Tongue (tissue), 2 donors: ENCODE results near the gene RNASEH2B. TPM values are rescaled to one million over a fixed set of nuclear protein-coding genes. Genes with fewer than 3 reads are reported as not detected.

Experiments
- DNase-seq: peaks from one replicate; pipeline ENCODE4 v3.0.0-alpha.2; 2015
- total RNA-seq: library from RNA; depleted of rRNA; stranded (reverse); fragments of >200 nt; gene quantifications from one replicate; pipeline ENCODE4 v1.2.3, GENCODE V29; 2014

The RNASEH2B gene
- total RNA-seq, 1 donor from 2014 or later: 50.3 TPM

DNA sequence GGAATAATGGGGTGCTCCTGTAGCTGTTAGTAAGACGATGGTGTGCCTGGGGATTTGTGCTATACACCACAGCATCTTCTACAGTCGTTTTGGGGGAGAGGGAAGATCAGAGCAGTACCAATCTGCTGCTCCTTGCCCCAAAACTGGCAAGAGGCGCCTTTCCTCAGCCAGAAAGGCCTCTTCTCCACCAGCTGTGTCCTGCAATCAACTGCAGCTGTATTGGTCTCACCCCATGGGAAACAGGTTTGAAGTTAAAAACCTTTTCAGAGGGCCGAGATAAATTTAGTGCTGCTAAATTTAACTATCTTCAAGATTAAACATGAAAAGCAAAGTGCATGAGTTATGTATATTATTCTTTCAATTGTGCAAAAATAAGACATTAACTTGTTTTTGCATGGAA lies 1.2 kb upstream of the RNASEH2B start:
- DNase-seq: peak; percentile 49

DNA sequence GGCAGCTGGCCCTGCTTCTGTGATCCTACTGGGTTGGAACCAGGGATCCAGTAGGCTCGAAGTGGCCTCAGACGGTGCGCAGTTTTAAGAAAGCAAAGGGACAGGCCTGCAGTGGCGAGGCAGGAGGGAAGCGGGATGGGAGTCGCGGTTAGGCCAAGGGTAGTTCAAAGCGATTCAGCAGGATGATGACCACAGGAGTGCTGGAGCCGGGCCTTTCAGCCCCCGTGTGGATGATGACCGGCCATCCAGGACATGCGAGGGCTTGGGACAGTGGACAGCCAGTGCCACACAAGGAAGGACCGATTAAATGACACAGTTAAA lies 854 bp downstream of the RNASEH2B start:
- DNase-seq: peak; percentile 62

DNA sequence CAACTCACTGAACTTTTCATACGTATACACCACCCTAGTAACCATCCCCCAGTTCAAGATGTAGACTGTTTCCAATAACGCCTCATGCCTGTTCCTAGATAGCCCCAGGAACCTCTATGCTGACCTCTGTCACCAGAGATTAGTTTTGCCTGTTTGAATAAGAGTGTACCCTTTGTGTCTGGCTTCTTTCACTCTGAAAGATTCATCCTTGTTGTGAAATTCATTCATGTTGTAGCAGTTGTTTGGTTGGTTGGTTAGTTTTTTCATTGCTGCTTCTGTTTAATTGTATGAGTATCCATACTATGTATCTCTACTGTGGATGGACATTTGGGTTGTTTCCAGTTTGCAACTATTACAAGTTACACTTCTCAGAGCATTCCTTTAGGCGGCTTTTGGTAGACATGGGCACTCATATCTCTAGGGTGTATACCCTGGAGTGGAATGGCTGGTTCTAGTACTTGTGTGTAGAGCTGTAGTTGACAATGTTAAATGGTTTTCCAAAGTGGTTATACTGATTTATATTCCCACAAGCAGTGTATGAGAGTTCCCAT lies 1.6 kb downstream of the RNASEH2B start:
- no peak for DNase-seq

DNA sequence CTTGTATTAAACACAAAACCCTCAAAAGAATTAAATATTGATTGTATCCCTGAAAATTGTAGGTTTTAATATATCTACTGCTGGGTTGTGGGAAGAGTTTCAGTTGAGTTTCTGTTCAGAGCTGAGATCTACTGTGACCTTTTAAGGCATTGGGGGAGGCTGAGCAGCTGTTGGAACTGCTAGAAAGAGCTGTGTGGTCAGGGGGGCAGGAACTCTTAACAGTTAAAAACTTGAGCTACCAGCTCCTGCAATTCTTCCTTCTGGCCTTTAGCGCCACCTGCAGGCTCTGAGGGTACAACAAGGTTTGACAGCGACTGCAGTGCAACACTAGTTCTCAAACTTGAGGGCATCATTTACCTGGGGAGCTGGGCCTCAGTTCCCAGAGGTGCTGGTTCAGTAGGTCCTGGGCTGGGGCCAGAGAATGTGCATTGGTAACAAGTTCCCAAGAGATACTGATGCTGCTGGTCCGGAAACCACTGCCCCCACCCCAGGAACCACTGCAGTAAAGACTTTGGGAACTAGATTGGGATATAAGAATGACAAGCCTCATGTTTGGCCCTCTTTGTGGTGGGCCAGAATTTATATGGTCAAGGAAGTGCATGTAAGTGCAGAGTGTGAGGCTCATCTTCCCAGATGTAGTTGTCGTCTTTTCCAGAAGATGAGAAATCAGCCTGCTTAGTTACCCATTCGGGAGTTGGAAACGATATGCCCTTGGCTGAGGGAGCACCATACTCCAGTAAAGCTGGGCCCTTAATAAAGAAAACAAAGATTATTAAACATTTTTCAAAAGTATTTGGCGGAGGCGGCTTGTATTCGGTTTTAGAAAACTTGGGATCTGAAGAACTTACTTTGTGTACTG lies 2.6 kb downstream of the RNASEH2B start:
- peak; percentile 97 for DNase-seq

DNA sequence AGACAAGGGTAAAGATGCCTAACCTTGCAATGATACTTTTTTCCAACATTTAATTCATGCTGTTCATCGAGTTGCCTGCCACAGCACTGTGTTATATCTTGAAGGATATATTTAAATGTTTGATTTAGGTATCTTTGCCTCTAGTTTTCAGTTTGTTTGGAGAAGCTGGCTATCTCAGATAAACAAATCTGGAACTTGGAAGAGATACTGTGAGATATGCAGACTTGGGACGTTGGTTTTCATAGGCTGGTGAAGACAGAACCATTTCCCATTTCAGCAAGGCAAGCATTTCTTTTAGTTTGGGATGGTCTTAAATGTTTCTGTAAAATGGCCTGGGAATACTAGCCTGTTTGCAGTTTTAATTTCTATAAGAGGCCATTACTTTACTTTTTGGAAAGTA lies 3.3 kb downstream of the RNASEH2B start:
- no peak for DNase-seq

DNA sequence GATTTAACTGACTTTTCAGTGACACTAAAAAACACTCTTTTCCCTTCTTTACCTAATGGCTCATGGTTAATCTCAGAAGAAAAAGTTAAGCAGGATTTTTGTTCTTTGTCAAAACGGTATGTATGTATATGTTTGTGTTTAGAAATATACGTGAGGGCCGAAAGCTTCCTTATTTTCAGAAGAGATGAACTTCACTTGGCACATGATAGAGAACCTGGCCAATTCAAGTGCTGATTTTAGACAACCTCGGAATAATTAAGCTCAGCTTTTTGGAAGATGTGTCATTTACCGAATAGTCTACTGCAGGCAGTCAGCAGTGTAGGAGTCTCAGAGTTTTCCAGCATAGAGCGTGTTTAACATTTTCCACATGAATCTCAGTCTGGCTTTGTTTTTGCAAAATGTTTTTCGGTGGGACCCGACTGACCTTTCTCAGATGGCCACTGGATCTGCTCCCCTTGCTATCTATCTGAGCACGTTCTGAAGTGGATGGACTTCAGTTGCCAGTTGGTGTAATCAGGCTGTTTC lies 4.6 kb downstream of the RNASEH2B start:
- DNase-seq: no peak

DNA sequence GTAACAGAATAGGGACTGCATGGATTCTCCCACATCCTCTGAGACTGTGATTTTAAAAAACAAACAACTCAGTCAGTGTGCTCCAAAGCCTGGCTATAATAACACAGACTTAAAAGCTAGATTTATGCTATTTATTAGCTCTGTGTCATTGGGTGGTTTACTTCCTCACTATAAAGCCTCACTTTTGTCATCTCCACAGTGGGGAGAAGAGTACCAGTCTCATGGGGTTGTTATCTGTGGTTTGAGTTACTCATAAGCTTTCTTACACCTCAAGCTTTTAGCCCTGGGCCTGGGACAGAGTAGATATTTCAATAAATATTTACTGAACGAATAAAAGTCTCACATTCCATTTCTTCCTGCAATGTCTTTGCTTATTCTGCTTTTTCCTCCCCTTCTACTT lies 5.3 kb downstream of the RNASEH2B start:
- no peak for DNase-seq

DNA sequence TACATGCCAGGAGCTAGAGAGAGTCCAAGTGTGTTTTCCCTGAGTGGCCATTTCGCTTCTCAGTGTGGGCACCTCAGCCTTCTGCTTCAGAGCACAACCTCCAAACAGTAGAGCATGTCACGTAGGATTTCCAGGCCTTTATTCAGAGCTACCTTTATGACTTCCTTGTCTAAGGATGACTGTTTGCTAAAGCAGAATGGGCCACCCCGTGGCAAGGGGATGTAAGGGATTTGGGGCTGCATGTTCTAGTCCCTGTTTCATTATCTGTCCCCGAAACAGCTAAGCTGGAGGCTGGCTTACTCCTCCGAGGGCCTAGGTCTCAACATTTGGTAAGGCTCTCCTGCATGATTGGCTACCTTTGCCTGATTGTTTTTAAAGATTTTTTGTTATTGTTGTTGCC lies 6.0 kb downstream of the RNASEH2B start:
- no peak for DNase-seq

DNA sequence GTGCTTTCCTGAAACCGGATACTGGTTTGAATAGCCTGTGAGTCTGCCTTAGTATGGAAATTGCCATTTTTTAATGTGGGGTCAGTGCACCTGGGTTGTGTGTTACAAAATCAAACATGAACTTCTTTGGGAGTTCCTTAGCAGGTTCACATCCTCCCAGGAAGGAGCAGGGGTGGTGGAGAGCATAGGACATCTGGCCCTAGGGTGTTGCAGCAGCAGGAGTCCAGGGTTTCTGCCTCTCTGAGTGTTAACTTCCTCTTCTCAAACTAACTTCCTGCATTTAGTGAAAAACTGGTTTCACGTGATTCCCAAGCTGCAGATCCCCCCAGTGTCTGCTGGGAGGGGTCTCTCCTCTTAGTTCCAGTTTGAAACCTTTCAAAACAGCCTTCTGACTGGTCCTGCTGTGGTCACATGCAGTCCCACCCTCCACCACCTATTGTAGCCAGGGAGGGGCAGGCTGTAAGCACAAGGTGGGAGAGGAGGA lies 7.2 kb downstream of the RNASEH2B start:
- DNase-seq: no peak

DNA sequence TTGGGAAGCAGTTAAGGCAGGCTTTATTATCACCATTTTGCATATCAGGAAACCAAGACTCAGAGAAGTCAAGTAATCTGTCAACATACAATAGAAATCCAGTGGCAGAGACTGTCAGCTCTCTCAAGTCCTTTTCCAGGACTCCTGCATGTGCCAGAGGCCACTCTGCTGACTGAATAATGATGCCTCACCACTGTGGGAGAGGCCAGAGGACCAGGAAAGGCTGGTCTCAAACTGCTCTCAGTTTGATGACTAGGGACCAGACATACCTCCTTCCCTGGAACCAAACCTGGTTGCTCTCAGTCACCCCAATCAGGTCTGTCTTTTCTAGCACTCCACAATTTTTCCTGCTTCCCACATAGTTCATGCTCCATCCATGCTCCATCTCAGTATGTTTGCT lies 8.0 kb downstream of the RNASEH2B start:
- no peak for DNase-seq

DNA sequence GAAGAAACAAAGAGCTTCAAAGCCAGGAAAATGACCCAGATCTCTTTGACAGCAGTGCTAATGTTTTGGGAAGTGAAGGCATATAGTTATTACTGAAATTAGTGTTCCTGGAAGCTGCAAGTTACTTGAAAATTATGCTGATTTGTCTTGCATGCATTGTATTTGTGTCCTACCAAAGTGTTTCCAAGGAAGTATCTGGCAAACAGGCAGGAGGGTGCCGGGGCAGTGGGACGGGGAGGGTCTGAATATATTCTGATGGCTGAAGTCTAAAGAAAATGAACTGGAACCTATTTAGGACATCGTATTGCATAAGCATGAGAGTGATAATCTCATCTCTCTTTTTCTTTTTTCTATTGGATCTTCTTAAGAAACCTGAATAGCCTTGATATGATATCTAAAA lies 9.0 kb downstream of the RNASEH2B start:
- no peak for DNase-seq

DNA sequence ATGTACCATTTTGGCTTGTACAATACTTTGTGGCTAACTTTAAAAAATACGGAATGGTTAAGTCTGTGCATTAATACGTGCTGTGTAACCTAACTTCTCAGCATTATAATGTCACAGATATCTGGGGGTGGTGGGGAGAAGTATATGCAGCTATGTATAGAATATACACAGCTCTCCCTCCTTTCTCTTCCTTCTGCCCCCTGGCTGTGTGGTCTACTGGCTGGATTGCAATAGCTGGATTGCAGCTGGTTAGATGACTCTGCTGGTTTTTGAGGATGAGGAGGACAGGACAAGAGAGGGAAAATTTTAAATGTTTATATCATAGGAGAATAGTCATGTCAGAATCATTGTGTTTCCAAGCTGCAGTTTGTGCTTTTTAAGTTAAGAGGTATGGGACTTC lies 9.7 kb downstream of the RNASEH2B start:
- no peak for DNase-seq

DNA sequence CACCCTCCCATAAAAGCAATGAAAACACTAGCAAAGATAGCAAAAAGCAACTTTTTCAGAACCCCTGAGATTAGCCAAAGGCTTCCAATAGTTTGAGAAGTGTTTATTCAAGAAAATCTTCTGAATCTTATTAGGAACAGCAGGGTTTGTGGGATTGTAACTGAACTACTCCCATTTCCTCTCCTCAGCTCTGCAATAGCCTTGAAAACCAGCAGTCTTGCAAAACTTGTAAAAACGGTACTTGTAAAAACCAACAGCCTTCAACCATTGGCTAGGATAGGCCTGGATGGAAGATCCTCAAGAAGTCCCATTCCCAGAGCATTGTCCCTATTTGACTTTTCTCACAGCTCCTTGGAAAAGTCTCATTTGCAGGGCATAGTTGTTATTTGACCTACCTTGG lies 12.1 kb downstream of the RNASEH2B start:
- no peak for DNase-seq

DNA sequence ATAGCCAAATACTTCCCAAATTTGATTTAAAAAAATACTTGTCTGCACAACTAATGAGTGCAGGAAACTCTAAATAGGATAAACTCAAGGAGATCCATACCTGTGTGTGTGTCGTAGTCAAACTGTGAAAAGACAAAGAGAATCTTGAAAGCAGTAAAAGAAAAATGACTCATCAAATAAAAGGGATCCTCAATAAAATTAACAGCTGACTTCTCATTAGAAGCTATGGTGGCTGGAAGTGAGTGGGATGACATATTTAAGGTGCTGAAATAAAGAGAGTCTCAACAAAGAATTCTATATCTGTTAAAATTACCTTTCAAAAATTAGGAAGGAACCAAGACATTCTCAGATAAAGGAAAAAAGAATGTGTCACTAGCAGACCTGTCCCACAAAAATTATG lies 13.7 kb downstream of the RNASEH2B start:
- DNase-seq: no peak

DNA sequence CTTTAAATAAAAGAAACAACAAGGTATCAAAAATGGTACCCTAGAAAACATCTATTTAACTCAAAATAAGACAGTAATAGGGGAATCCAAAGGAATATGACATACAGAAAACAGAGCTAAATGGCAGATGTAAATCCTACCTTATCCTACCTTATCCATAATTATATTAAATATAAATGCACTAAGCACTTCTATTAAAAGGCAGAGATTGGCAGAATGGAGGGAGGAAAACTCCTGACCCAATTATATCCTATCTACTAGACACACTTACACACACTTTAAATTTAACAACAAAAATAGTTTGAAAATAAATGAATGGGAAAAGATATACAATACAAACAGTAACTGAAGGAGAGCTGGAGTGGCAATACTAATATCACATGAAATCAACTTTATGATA lies 14.4 kb downstream of the RNASEH2B start:
- DNase-seq: no peak

DNA sequence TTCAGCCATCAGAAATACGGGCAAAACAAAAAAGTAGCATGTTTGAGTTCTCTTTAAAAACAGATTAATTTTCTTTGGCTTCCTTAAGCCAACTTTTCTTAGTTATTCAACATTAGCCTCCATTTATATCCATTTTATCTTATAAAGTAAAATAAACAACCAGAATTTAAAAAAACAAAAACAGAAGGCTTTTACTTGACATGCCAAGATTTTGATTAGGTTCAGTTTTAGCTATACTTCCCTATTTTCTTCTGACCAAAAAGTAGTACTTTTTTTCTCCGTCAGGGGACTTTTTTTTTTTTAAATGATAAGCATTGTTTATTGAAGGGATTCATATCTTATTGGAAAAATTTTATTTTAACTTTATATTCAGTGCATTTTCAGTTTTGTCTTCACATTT lies 18.1 kb downstream of the RNASEH2B start:
- no peak for DNase-seq

DNA sequence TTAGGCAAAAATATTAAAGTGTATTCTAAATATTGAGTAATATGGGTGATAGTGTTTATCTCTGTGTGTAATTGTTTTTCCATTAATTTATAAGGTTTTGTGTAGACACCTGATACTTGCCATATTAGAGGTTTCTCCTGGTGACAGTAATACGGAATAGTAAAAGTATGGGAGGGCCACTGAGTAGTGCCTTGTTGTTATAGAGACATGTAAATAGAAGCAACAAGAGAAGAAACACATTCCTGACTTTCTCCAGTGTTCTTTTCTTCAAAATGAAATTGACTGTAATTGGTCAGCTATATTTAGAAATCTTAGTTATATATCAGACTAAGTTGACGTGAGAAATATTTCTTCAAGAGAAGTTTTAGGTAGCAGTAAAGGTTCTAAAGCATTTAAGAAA lies 18.5 kb downstream of the RNASEH2B start:
- no peak for DNase-seq

DNA sequence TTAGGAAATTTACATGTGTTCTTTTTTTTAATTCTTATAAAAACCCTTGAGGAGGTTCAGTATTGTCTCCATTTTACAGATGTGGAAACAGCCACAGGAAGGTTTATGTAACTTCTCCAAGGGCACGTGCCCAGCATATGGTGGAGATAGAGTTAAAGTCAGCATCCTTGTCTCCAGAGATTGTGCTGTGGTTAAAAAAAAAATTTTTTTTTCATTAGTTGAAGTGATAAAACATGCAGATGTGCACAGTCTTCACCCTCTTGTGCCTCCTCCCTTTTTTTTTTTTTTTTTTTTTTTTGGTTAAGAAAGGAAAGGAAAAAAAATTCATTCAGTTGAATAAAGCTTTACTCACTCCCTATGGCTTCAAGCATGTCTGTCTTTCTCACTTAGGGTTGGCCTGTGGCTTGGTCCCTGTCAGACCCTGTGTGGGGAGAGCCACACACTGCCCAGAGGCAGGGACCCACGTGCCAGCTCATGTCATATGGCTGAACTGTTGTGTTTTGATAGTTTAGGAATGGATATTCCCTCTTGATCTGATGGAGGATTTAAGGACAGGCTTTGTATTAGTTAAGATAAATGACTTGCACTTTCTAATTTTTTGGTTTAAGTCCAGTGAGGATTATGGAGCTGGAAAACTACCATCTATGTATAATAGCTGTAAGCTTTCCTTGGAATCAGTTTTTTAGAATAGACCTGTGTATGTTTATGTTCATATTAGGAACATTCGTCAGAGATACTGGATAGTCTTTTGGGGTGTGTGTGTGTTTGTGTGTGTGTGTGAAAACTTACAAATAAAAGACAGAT lies 19.3 kb downstream of the RNASEH2B start:
- DNase-seq: peak; percentile 53

DNA sequence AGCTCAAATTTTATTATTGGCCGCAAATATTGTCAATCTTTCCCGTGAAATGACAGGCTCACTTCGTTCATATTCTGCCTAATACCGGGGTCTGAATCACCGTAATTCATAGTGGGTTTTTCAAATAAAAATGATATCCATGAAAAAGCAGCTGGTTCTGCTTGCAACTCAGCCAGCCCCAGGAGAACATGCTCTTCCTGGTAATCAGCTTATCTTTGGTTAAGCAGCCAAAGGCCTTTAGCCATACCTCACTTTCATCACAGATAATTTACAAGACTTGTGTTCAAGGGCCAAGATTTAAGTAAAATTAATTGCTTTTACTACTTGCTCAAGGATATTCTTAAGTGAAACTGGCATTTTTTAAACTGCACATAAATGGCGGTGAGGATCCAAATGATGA lies 22.5 kb downstream of the RNASEH2B start:
- peak; percentile 42 for DNase-seq

DNA sequence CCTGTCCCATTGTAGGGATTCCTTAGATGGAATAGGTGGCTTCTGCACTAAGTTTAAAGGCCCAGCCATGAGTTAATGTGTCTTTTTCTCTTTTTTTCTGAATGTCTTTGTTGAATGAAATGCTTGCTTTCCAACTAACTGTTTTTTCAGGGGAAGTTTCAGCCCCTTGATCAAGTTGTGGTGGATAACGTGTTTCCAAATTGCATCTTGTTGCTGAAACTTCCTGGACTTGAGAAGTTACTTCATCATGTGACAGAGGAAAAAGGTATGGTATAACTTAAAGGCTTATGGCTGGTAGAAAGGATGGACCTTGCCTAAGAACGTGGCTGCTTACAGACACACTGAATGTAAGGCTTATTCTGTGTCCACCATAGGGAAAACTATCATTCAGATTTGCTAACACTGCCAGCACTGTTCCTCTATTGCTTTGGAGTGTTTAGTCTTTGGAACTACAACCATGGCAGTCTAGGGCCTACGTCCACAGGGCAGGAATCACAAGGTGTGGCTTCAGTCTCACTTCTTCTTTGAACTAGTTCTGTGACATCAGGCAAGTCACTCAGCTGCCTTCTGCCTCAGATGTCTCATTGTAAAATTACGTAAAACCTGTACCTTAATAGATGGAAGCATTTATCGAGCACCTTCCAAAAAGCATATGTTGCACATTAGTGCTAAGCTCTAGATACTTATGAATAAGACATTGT lies 25.3 kb downstream of the RNASEH2B start:
- no peak for DNase-seq

DNA sequence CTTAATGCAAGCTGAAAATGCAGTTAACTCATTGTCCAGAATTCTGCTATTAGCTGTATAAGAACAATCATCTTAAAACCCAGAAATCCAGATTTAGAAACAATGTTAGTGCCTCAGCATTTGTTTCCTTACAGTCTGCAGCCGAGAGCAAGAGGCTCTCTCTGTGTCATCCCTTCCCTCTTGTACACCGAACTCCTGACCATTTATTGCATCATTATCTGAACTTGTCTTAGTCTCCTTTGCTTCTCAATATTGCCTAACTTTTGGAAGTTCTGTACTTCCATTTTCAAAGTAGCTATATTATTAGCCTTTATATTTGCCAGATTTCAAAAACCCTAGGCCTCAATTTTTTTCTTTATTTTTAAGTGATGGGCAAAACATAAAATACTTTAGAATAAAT lies 27.1 kb downstream of the RNASEH2B start:
- DNase-seq: no peak

DNA sequence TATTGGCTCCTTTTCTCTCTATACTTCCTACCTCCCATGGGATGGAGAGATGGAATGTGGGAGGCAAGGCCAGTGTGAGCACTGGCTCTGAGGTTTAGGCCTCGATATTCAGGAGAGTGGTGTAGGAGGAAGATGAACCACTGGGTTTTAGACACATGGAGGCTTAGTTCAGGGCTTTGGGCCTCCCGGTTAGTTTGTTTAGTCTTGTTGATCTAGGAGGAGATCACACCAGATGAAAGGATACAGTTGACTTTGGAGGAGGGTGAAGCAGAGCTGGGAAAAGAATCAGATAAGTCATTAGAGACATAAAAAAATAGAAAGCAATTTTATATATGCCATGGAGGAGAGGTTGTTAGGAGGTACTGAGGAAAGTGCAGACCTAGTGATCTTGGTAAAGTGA lies 30.9 kb downstream of the RNASEH2B start:
- no peak for DNase-seq

DNA sequence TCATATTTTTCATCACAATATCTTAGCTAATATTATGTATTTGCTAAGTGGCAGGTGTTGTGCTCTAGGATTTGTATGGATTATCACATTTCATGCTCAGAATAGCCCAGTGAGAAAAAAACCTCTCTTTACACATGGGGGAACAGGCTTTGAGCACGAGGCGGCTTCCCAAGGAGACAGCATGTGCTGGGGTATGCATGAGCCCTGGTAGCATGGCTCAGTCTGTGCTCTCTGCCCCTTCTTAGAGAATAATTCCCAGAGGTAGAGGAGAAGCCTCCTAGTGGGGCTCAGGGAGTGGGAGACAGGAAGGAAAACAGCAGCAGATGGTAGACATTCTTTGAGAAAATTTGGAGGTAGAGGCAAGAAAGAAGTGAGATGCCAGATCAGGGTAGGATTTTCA lies 31.6 kb downstream of the RNASEH2B start:
- DNase-seq: no peak
